C4-2B (cell line): ENCODE results near the gene FDCSP.

Experiments used
- CTCF ChIP-seq: fragments of 450-650 bp; conservative IDR thresholded peaks from 2 replicates; pipeline ENCODE4 v1.5.1; 2017; ENCODE audit warnings: mild to moderate bottlenecking
- ZFX ChIP-seq: fragments of 450-650 bp; IDR thresholded peaks from 2 replicates; pipeline ENCODE4 v1.6.1; 2017

DNA sequence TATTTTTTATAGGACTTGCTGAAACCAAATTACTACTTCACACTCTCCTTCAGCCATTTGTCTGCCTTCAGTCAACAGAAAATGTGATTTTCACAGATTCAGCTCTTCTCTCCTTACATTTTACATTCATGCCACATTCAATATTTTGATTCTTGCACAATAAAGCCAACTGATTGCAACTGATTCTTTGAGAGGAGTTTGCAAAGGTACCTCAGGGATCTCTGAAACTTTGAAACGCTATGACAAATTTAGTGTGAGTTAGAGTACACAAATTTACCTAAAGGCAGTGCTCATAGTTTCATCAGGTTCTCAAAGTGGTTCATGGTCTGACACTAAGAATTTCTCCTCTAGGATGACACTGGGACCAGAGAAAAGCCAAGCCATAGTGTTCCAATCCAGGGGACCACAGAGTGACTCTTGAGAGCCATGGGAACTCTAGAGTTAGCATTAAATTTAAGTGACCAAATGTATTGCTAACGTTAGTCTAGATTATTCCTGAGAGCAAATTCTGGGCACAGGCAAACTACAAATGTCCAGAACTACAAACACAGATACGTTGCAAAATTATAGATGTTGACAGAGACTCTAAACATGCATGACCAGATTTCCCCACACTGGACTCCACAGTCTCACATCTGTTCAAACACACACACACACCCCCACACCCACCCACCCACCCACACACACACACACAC lies 25.5 kb downstream of the FDCSP start:
- no peak for TF ChIP-seq CTCF
- TF ChIP-seq ZFX: no peak
